Activated CD4-positive, alpha-beta T cell treated with anti-CD3 and anti-CD28 coated beads, Interleukin-2, Interleukin-6, amounts not matched to agents 100 ng/mL and 50 ng/mL, durations not matched to agents 16 hours and 8 hours (primary cell): ENCODE data around the gene NLRP9.

Experiments
- DNase-seq: peaks from one replicate; pipeline ENCODE4 v3.0.0-alpha.2; 2020

The NLRP9 gene

GRCh38 chr19:55702131-55702627 is 36.0 kb downstream of the NLRP9 start:
- DNase-seq: no peak

- no peak for DNase-seq
Observed at GRCh38 chr19:55700813-55701212, 37.4 kb downstream of the NLRP9 start.

GRCh38 chr19:55699221-55699620 is 39.0 kb downstream of the NLRP9 start:
- no peak for DNase-seq

GRCh38 chr19:55698256-55698655 is 39.9 kb downstream of the NLRP9 start:
- no peak for DNase-seq

GRCh38 chr19:55697698-55698097 is 40.5 kb downstream of the NLRP9 start:
- DNase-seq: no peak

- DNase-seq: no peak
Observed at GRCh38 chr19:55697069-55697440, 41.1 kb downstream of the NLRP9 start.

- DNase-seq: no peak
Observed at GRCh38 chr19:55696301-55697068, 41.7 kb downstream of the NLRP9 start.

GRCh38 chr19:55695511-55696290 is 42.5 kb downstream of the NLRP9 start:
- DNase-seq: no peak

- DNase-seq: no peak
Observed at GRCh38 chr19:55694656-55695491, 43.3 kb downstream of the NLRP9 start.

GRCh38 chr19:55694241-55694655 is 44.0 kb downstream of the NLRP9 start:
- no peak for DNase-seq

- no peak for DNase-seq
Observed at GRCh38 chr19:55693336-55693974, 44.7 kb downstream of the NLRP9 start.

- DNase-seq: no peak
Observed at GRCh38 chr19:55692681-55693081, 45.5 kb downstream of the NLRP9 start.

GRCh38 chr19:55691561-55692481 is 46.4 kb downstream of the NLRP9 start:
- DNase-seq: no peak

- no peak for DNase-seq
Observed at GRCh38 chr19:55690769-55691545, 47.2 kb downstream of the NLRP9 start.

- no peak for DNase-seq
Observed at GRCh38 chr19:55690109-55690768, 48.0 kb downstream of the NLRP9 start.

GRCh38 chr19:55689411-55690108 is 48.6 kb downstream of the NLRP9 start:
- DNase-seq: no peak

GRCh38 chr19:55688422-55689218 is 49.6 kb downstream of the NLRP9 start:
- DNase-seq: no peak
